ENCODE measurements around the gene SLMAP.

- TF ChIP-seq CTCF (IDR thresholded peaks at IDR 0.05), result no peak
- TF ChIP-seq POLR2AphosphoS5 (IDR thresholded peaks at IDR 0.05; ENCODE audit: low read depth, low read length), result no peak
- no peak for TF ChIP-seq TCF7L2 (IDR thresholded peaks at IDR 0.05; ENCODE audit: low read depth, low read length)
- TF ChIP-seq REST (IDR thresholded peaks at IDR 0.05; ENCODE audit: insufficient read depth in 1 of 2, low read depth in 2 of 2, low read length in 1 of 2), result no peak
Measured at GRCh38 chr3:57952208-57952631, 196.1 kb downstream of the SLMAP start.
